Panc1 (cell line): Measurements from ENCODE around the gene IL1F10. TPM values are rescaled to one million over a fixed set of nuclear protein-coding genes. Genes with fewer than 3 reads are reported as not detected.

Source experiments
- ATAC-seq: fragments of 200-7000 bp; cut with Tn5 transposase; 2 replicates; pipeline ENCODE4 v1.9.1; 2020; ENCODE audit warnings: mild to moderate bottlenecking, moderate library complexity
- BruUV-seq: library from RNA; stranded (reverse); fragments of 400-500 nt; replicated peaks from 2 replicates; lab custom pipeline; 2021; lab: Mats Ljungman, UMichigan
- CTCF ChIA-PET: fragments of 300-600 bp; sonication (Branson Sonifier 250); formaldehyde crosslinking; loops from one replicate; lab custom pipeline; 2022; ENCODE audit warnings: antibody characterized with exemption; lab: Charles Lee
- POLR2A ChIA-PET: fragments of 300-600 bp; sonication (Branson Sonifier 250); formaldehyde crosslinking; loops from one replicate; lab custom pipeline; 2022; ENCODE audit warnings: antibody characterized with exemption; lab: Charles Lee
- DNase-seq: peaks from one replicate; pipeline ENCODE4 v3.0.0-alpha.2; 2010; ENCODE audit warnings: low read depth, low spot score
- H3K27ac ChIP-seq: 2 replicates; pipeline ENCODE4 v1.5.1; 2011; ENCODE audit warnings: mild to moderate bottlenecking, low read length, inconsistent platforms
- H3K27me3 ChIP-seq: fragments of 200-500 bp; sonication (Bioruptor generic); 2 replicates; pipeline ENCODE4 v1.6.0; 2014; ENCODE audit warnings: low read length, inconsistent platforms; ENCODE audit not compliant: control insufficient read depth, insufficient read depth
- H3K36me3 ChIP-seq: fragments of 200-500 bp; sonication (Bioruptor generic); 2 replicates; pipeline ENCODE4 v1.5.1; 2014; ENCODE audit warnings: inconsistent platforms, mild to moderate bottlenecking, low read length, moderate library complexity; ENCODE audit not compliant: control insufficient read depth, insufficient read depth
- H3K4me1 ChIP-seq: 2 replicates; pipeline ENCODE4 v1.5.1; 2011; ENCODE audit warnings: inconsistent platforms, mild to moderate bottlenecking, low read length, moderate library complexity; ENCODE audit not compliant: control insufficient read depth, insufficient read depth
- H3K4me3 ChIP-seq, 2 experiments: 2 replicates each; pipeline ENCODE4 v1.5.1; 2011 to 2012; ENCODE audit warnings: low read depth in 2 of 2, low read length in 2 of 2, mild to moderate bottlenecking in 2 of 2, inconsistent platforms in 1 of 2, moderate library complexity in 1 of 2
- H3K9me3 ChIP-seq: fragments of 200-500 bp; sonication (Bioruptor generic); 2 replicates; pipeline ENCODE4 v1.5.1; 2014; ENCODE audit warnings: low read depth, mild to moderate bottlenecking, inconsistent platforms, low read length, moderate library complexity; ENCODE audit not compliant: control insufficient read depth, insufficient read depth
- CTCF ChIP-seq: fragments of 450-650 bp; IDR thresholded peaks from 2 replicates; pipeline ENCODE4 v1.5.1; 2017; ENCODE audit warnings: mild to moderate bottlenecking
- POLR2AphosphoS5 ChIP-seq: IDR thresholded peaks from 2 replicates; pipeline ENCODE4 v1.6.1; 2012; ENCODE audit warnings: mild to moderate bottlenecking, low read depth, low read length, moderate library complexity
- SIN3A ChIP-seq: IDR thresholded peaks from 2 replicates; pipeline ENCODE4 v1.6.1; 2012; ENCODE audit warnings: low read depth, mild to moderate bottlenecking, low read length, moderate library complexity, borderline replicate concordance; ENCODE audit not compliant: insufficient read depth
- TCF7L2 ChIP-seq: IDR thresholded peaks from 2 replicates; pipeline ENCODE4 v1.6.1; 2011; ENCODE audit warnings: mild to moderate bottlenecking, low read depth, low read length, inconsistent platforms
- in situ Hi-C: cut with HindIII; loops from 2 replicates; pipeline ENCODE4 v1.10.0; 2016; ENCODE audit warnings: low sequenced_read_pairs, low pct_unique_long_range_greater_than_20kb
- intact Hi-C: fragments of 100-400 bp; cut with micrococcal nuclease; formaldehyde crosslinking; loops from one replicate; pipeline ENCODE4 v1.10.0; 2022; ENCODE audit not compliant: unreplicated experiment
- total RNA-seq: library from RNA; stranded (reverse); gene quantifications from one replicate; pipeline ENCODE4 v1.2.1, GENCODE V29; 2021; ENCODE audit not compliant: unreplicated experiment
- TF ChIP-seq, protein P1 (sequence below), 2 experiments: IDR thresholded peaks; 2 replicates each; pipeline ENCODE4 v1.6.1; 2011 to 2012; ENCODE audit warnings: low read depth in 2 of 2, control low read depth in 1 of 2, low read length in 1 of 2, mild to moderate bottlenecking in 1 of 2, moderate library complexity in 1 of 2; ENCODE audit not compliant: insufficient read depth in 1 of 2

IL1F10 gene
- total RNA-seq, 1 experiment from 2014 or later, result not detected

DNA sequence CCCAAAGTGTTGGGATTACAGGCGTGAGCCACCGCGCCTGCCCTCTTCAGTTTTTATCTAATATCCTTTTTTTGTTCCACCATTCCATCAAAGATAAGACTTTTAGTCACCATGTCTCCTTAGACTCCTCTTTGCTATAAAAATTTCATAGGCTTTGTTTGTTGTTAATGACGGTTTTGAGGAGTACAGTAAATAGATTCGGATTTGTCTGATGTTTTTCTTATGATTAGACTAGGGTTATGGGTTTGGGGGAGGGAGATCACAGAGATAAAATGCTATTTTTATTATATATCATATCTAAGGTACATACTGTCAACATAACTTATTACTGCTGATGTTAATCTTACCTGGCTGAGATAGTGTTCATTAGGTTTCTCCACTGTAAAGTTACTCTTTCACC, 21.3 kb upstream of the IL1F10 start:
- BruUV-seq, result no TSS peak
- POLR2A ChIA-PET, result no interaction called here
- Histone ChIP-seq H3K36me3 (no peaks in the 10 kb centered on the region), H3K27me3 (peaks cover 3% of the 10 kb centered on the region; the same call in 1 of the 2 replicates), H3K4me3 (no peak overlapping the region), H3K4me1 (no peaks in the 10 kb centered on the region), H3K9me3 (no peaks in the 10 kb centered on the region), H3K27ac (no peak overlapping the region)
- intact Hi-C loops, result no loop called here
- CTCF ChIA-PET, result no interaction called here
- DNase-seq (no peak), ATAC-seq (no peak)
- no peak for TF ChIP-seq CTCF
- TF ChIP-seq, protein P1, sequence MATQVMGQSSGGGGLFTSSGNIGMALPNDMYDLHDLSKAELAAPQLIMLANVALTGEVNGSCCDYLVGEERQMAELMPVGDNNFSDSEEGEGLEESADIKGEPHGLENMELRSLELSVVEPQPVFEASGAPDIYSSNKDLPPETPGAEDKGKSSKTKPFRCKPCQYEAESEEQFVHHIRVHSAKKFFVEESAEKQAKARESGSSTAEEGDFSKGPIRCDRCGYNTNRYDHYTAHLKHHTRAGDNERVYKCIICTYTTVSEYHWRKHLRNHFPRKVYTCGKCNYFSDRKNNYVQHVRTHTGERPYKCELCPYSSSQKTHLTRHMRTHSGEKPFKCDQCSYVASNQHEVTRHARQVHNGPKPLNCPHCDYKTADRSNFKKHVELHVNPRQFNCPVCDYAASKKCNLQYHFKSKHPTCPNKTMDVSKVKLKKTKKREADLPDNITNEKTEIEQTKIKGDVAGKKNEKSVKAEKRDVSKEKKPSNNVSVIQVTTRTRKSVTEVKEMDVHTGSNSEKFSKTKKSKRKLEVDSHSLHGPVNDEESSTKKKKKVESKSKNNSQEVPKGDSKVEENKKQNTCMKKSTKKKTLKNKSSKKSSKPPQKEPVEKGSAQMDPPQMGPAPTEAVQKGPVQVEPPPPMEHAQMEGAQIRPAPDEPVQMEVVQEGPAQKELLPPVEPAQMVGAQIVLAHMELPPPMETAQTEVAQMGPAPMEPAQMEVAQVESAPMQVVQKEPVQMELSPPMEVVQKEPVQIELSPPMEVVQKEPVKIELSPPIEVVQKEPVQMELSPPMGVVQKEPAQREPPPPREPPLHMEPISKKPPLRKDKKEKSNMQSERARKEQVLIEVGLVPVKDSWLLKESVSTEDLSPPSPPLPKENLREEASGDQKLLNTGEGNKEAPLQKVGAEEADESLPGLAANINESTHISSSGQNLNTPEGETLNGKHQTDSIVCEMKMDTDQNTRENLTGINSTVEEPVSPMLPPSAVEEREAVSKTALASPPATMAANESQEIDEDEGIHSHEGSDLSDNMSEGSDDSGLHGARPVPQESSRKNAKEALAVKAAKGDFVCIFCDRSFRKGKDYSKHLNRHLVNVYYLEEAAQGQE (IDR thresholded peaks at IDR 0.05; ENCODE audit: insufficient read depth in 1 of 2, low read depth in 2 of 2, low read length in 1 of 2), result no peak
- TF ChIP-seq SIN3A, result no peak
- no peak for TF ChIP-seq TCF7L2
- TF ChIP-seq POLR2AphosphoS5, result no peak
- in situ Hi-C loops, result no loop called here

DNA sequence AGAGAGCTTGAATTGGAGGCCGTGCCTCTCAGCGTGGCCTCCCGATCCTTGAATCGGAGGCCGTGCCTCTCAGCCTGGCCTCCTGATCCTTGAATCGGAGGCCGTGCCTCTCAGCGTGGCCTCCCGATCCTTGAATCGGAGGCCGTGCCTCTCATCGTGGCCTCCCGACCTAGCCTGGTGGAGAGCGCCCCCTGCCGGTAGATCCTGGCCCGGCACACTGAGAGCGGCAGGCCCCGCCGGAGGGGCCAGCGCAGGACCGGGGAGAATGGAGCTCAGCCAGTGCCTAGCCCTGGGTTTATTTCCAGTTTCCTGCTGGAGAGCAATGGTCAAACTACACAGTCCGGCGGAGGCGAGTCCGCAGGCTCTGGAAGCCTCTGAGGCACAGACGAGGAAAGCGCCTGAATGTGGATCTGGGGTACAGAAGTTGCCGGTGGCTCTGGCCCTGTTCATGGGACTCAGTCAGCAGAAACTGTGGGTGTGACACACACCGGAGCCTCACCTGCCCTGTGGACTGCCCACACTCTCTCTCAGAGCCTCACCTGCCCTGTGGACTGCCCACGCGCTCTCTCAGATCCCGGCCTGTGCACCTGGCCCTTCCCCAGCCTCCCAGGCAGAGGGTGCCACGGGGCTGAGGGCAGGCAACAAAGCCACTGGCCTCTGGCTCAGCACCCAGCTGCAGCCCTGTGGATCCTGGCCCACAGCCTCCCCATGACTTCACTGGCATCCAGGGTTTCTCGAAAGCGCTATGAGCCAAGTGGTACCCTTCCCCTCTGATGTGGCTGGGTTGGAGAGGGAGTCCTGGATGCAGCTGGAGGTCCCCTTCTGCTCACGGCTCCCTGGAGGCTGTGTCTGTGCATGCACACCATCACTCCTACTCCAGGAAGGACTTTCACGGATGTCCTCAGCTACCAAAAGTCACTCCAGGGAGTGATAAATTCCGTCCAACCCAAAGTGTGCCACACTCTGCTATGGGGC, 16.6 kb upstream of the IL1F10 start:
- ATAC-seq, result no peak; the same call in 1 of the 2 replicates
- Histone ChIP-seq H3K4me1 (no peaks in the 10 kb centered on the region), H3K27me3 (no peaks in the 10 kb centered on the region; the same call in 1 of the 2 replicates), H3K36me3 (no peaks in the 10 kb centered on the region), H3K4me3 (no peak overlapping the region), H3K9me3 (no peaks in the 10 kb centered on the region), H3K27ac (no peak overlapping the region)
- in situ Hi-C loops, result no loop called here
- BruUV-seq, result no TSS peak
- POLR2A ChIA-PET, result no interaction called here
- TF ChIP-seq TCF7L2 (no peak), CTCF (peak; percentile 36; the same call in 1 of the 2 replicates)
- intact Hi-C loops, result no loop called here
- CTCF ChIA-PET, result interaction anchor here (0.7 kb wide), 4 partner anchors 74 to 198 kb away, joined by 3 to 4 read pairs (median 4); no protein-coding TSS in a partner anchor
- no peak for DNase-seq
